Prostate gland (tissue), 2 donors: ENCODE measurements around the gene TRPM3. TPM values are rescaled to one million over a fixed set of nuclear protein-coding genes. Genes with fewer than 3 reads are reported as not detected.
"Not testable (repeated sequence)": the region's sequence is repeated elsewhere in the genome, so short reads cannot be mapped to it uniquely, and the experiment has no call there.

Source experiments
- DNase-seq: peaks from one replicate; pipeline ENCODE4 v3.0.0-alpha.2; 2019; ENCODE audit warnings: low spot score
- H3K27ac ChIP-seq, 2 donors: fragments of 200-600 bp; sonication (generic); 2 replicates each; pipeline ENCODE4 v1.5.1; 2017 to 2019
- H3K27me3 ChIP-seq: fragments of 200-600 bp; sonication (generic); replicated peaks from 2 replicates; pipeline ENCODE4 v1.5.1; 2019; ENCODE audit not compliant: insufficient read depth
- H3K36me3 ChIP-seq, 2 donors: fragments of 200-600 bp; sonication (generic); 1 replicate in 1 of 2; 2 replicates in 1 of 2; pipeline versions ENCODE4 v1.5.1 to v1.8.1; 2017 to 2019
- H3K4me1 ChIP-seq: fragments of 200-600 bp; sonication (generic); replicated peaks from 2 replicates; pipeline ENCODE4 v1.5.1; 2019
- H3K4me3 ChIP-seq, 2 donors: fragments of 200-600 bp; sonication (generic); 2 replicates each; pipeline ENCODE4 v1.5.1; 2017 to 2019
- H3K9me3 ChIP-seq: fragments of 200-600 bp; sonication (generic); 2 replicates; pipeline ENCODE4 v1.5.1; 2017
- POLR2A ChIP-seq: fragments of 450-650 bp; IDR thresholded peaks from one replicate; pipeline ENCODE4 v1.6.1; 2016; ENCODE audit warnings: antibody characterized with exemption, mild to moderate bottlenecking
- POLR2AphosphoS5 ChIP-seq: sonication (generic); formaldehyde crosslinking; IDR thresholded peaks from one replicate; pipeline ENCODE4 v1.6.1; 2017; ENCODE audit warnings: antibody characterized with exemption
- WGBS: methylation state at CpG from one replicate; pipeline ENCODE4 v1.1.5; 2018; 5-methylcytosine and 5-hydroxymethylcytosine counted together
- intact Hi-C: fragments of 100-400 bp; cut with DNase I; formaldehyde crosslinking; loops from one replicate; pipeline ENCODE4 v1.14.2; 2022
- total RNA-seq, 2 donors: library from RNA; depleted of rRNA; stranded (reverse); fragments of >200 nt; gene quantifications; one replicate each; pipeline ENCODE4 v1.1.0, GENCODE V29; 2016
- TF ChIP-seq, protein P1 (sequence below), 4 experiments: fragments of 200-600 bp in 2 of 4; fragments of 450-650 bp in 2 of 4; sonication (generic) in 2 of 4; IDR thresholded peaks; 1 replicate in 3 of 4; 2 replicates in 1 of 4; pipeline ENCODE4 v1.5.1; 2016 to 2019; ENCODE audit warnings: antibody characterized with exemption in 4 of 4, mild to moderate bottlenecking in 2 of 4, moderate library complexity in 2 of 4

The TRPM3 gene
- total RNA-seq, 2 donors from 2014 or later: 0.32 to 18.7 TPM

GRCh38 chr9:70979966-70980365 lies 141.5 kb downstream of the TRPM3 start:
- Histone ChIP-seq H3K4me3 (no peak overlapping the region), H3K27ac (no peak overlapping the region), H3K36me3 (no peaks in the 10 kb centered on the region), H3K27me3 (no peaks in the 10 kb centered on the region), H3K4me1 (no peaks in the 10 kb centered on the region), H3K9me3 (no peaks in the 10 kb centered on the region)
- DNase-seq: no peak
- 77% methylated on average over 2 of the region's 4 CpGs for WGBS
- TF ChIP-seq POLR2A: no peak
- TF ChIP-seq POLR2AphosphoS5: no peak
- TF ChIP-seq, protein P1, sequence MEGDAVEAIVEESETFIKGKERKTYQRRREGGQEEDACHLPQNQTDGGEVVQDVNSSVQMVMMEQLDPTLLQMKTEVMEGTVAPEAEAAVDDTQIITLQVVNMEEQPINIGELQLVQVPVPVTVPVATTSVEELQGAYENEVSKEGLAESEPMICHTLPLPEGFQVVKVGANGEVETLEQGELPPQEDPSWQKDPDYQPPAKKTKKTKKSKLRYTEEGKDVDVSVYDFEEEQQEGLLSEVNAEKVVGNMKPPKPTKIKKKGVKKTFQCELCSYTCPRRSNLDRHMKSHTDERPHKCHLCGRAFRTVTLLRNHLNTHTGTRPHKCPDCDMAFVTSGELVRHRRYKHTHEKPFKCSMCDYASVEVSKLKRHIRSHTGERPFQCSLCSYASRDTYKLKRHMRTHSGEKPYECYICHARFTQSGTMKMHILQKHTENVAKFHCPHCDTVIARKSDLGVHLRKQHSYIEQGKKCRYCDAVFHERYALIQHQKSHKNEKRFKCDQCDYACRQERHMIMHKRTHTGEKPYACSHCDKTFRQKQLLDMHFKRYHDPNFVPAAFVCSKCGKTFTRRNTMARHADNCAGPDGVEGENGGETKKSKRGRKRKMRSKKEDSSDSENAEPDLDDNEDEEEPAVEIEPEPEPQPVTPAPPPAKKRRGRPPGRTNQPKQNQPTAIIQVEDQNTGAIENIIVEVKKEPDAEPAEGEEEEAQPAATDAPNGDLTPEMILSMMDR (IDR thresholded peaks at IDR 0.05): no peak
- intact Hi-C loops: no loop called here

DNA sequence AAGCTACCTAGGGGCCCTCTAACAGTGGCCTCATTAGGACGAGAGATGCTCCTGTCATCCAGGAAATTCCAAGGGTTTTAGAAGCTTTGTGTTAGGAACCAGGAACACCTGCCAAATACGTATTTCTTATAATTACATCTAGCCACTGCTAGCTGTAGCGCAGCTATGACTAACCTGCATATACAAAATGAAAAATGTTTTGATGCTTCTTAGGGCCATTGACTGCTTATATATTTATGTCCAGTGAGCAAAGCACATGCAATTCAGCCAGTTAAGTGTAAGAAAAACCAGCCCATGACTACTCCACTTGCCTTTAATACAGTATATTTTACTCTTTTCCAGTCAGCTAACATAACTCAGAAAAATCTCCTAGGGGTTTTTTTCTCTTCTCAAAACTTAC lies 143.3 kb downstream of the TRPM3 start:
- WGBS: 78% methylated on average over 3 of the region's 3 CpGs
- H3K4me3 ChIP-seq: no peak overlapping the region
- H3K9me3 ChIP-seq: no peaks in the 10 kb centered on the region
- H3K27ac ChIP-seq: no peak overlapping the region
- TF ChIP-seq POLR2AphosphoS5: no peak
- no peak for TF ChIP-seq POLR2A
- TF ChIP-seq, protein P1 (IDR thresholded peaks at IDR 0.05): no peak
- intact Hi-C loops: no loop called here
- H3K36me3 ChIP-seq: no peaks in the 10 kb centered on the region
- H3K27me3 ChIP-seq: no peaks in the 10 kb centered on the region
- no peaks in the 10 kb centered on the region for H3K4me1 ChIP-seq
- no peak for DNase-seq

DNA sequence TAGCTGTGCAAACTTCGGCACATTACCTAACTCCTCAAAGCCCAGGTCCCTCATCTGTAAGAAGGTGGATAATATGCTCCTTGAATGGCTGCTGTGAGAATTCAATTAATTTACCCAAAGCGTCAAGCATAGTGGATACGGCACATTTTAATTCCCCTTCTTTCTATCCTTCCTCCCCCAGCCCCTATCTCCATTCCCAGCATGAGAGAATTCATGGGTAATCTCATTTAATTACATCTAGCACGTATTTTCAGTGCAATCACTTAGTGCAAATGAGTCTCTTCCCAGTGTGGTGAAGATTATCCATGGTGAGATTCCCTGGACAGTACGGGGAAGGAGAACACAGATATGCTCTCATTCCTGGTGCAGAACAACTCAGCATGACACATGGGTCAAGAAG lies 145.6 kb downstream of the TRPM3 start:
- 87% methylated on average over 5 of the region's 5 CpGs for WGBS
- H3K36me3 ChIP-seq: no peaks in the 10 kb centered on the region
- H3K27ac ChIP-seq: no peak overlapping the region
- DNase-seq: no peak
- intact Hi-C loops: no loop called here
- H3K27me3 ChIP-seq: no peaks in the 10 kb centered on the region
- H3K4me1 ChIP-seq: no peaks in the 10 kb centered on the region
- no peak overlapping the region for H3K4me3 ChIP-seq
- TF ChIP-seq POLR2AphosphoS5 (no peak), POLR2A (no peak)
- TF ChIP-seq, protein P1 (IDR thresholded peaks at IDR 0.05): no peak
- no peaks in the 10 kb centered on the region for H3K9me3 ChIP-seq

DNA sequence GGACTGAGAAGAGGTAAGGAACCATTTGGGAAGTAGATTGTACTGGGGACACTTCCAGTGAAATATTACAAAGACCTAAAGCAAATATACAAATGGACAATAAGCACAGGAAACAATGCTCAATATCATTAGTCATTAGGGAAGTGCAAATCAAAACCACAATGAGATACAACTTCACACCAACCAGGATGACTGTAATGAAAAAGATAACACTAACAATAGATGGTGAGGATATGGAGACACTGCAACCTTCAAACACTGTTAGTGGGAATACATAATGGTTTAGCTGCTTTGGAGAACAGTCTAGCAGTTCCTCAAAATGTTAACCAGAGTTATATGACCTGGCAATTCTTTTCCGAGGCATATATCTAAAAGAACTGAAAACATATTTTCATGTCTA lies 149.7 kb downstream of the TRPM3 start:
- no peak for DNase-seq
- Histone ChIP-seq H3K27ac (no peak overlapping the region), H3K4me1 (no peaks in the 10 kb centered on the region), H3K36me3 (no peaks in the 10 kb centered on the region), H3K9me3 (no peaks in the 10 kb centered on the region), H3K27me3 (no peaks in the 10 kb centered on the region), H3K4me3 (no peak overlapping the region)
- TF ChIP-seq POLR2A (no peak), POLR2AphosphoS5 (no peak)
- TF ChIP-seq, protein P1 (IDR thresholded peaks at IDR 0.05): no peak
- intact Hi-C loops: no loop called here
- 85% methylated on average over 1 of the region's 1 CpG for WGBS

- H3K4me3 ChIP-seq, H3K36me3 ChIP-seq, H3K9me3 ChIP-seq, H3K27me3 ChIP-seq, intact Hi-C loops, H3K27ac ChIP-seq, DNase-seq, H3K4me1 ChIP-seq: not testable (repeated sequence)
- WGBS: 84% methylated on average over 3 of the region's 3 CpGs
Observed at GRCh38 chr9:70966380-70966779, 155.0 kb downstream of the TRPM3 start.
